GM12873 (cell line): ENCODE results near the gene GPR158.

ENCODE experiments used
- TF ChIP-seq, protein P1 (sequence below): IDR thresholded peaks from 2 replicates; pipeline ENCODE4 v1.5.1; 2012; ENCODE audit warnings: low read depth, mild to moderate bottlenecking, moderate library complexity, low read length, control low read depth; ENCODE audit not compliant: insufficient read depth; ENCODE audit errors: missing control alignments

GPR158 gene

DNA sequence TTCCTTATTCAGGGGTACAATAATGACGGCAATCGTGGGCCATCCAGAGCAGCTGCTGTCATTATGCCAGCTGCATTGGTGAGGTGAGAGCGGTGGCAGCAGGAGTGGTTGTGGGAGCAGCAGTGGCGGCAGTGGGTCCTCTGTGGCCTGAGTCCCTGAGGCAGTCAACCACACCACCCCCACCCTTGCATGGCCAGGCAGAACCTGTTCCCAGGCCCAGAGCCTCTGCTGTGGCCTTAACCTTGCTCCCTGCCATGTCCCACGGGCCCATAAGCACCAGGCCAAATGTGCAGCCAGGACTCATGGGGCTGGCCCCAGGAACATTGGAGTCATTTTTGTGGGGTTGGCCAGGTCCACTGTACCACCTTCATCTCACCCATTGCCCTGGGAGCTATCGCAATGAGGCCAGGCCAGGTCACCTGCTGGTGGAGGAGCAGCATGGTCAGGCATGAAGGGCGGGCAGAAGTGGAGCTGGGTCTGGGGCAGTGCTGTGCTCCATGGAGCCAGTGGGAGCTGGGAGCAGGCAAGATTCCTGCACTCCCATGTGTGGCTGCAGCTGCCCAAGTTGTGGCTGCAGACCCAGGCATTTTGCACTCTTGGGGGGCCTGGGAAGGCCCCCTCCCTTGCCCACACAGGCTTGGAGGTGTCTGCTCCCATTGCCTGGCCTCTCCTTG lies 213.5 kb downstream of the GPR158 start:
- TF ChIP-seq, protein P1, sequence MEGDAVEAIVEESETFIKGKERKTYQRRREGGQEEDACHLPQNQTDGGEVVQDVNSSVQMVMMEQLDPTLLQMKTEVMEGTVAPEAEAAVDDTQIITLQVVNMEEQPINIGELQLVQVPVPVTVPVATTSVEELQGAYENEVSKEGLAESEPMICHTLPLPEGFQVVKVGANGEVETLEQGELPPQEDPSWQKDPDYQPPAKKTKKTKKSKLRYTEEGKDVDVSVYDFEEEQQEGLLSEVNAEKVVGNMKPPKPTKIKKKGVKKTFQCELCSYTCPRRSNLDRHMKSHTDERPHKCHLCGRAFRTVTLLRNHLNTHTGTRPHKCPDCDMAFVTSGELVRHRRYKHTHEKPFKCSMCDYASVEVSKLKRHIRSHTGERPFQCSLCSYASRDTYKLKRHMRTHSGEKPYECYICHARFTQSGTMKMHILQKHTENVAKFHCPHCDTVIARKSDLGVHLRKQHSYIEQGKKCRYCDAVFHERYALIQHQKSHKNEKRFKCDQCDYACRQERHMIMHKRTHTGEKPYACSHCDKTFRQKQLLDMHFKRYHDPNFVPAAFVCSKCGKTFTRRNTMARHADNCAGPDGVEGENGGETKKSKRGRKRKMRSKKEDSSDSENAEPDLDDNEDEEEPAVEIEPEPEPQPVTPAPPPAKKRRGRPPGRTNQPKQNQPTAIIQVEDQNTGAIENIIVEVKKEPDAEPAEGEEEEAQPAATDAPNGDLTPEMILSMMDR = no peak

DNA sequence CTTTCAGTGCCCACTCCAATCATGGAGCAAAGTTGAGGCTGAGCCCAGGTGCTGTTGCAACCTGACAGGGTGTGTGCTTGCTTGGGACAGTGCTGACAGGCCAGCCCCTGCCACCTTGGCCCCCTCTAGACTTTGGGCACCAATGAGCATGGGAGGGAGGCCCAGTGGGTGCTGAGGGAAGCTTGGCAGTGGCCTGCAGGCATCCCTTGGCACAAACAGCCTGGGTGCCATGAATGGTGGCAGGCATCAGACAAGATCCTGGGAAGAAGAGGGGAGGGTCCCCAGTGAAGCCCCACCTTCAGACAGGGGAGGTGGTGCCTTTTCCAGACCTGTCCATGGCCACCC lies 214.0 kb downstream of the GPR158 start:
- TF ChIP-seq, protein P1 = no peak

DNA sequence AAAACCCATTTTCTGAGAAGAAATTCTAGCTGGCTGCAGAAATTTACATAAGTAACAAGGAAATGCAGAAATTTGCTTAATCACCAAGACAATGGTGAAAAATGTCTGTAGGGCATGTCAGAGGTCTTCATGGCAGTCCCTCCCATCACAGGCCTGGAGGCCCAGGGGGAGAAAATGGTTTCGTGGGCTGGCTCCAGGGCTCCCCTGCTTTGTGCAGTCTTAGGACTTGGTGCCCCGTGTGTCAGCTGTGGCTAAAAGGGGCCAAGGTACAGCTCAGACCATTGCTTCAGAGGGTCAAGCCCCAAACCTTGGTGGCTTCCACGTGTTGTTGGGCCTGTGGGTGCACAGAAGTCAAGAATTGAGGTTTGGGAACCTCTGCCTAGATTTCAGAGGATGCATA lies 215.9 kb downstream of the GPR158 start:
- TF ChIP-seq, protein P1 = no peak

DNA sequence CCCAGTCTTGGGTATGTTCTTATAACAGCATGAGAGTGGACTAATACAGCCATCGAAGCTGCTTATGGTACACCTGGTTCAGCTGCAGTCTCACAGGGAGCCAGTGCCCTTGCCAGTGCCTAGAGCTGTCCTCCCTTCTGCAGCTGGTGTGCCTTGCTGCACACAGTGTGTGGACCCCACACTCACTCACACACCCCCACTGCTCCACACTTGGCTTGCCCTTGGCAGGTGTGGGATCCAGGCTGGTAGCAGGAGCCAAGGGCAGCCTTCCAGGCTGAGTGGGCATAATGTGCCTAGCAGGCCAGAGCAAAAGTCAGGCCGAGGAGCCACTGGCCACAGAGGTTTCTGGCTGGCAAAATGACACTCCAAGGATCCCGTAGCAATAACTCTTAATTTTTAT lies 217.3 kb downstream of the GPR158 start:
- TF ChIP-seq, protein P1 = no peak

DNA sequence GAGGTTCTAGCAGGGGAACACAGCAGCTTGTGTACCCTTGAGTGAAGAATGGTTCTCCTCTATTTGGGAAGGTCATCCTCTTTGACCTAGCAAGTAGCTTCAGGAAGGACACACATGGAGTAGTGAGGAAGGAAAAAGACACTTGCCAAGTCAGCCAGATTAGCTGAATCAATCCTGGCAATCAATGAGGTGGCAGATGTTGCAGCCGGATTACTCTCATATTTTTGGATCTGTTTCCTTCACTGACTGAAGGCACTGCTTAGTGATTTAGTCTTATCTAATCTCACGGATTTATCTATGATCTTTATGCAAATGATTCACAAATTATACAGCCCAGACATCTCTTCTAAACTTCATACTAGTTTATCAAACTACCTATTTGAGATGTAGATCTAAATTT lies 218.8 kb downstream of the GPR158 start:
- TF ChIP-seq, protein P1 = no peak

DNA sequence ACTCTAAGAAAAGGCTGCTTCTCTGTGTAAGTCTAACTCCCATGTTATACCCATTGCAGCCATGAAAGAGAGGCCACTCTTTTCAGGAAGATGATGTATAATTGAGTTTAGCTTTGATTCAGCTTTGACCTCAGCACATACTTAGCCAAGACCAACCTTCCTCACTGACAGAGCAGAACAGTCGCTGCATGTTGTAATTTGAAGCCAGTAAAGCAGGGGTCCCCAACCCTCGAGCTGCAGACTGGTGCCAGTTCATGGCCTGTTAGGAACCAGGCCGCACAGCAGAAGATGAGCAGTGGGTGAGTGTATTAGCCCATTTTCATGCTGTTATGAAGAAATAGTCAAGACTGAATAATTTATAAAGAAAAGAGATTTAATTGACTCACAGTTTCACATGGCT lies 223.9 kb downstream of the GPR158 start:
- TF ChIP-seq, protein P1 = no peak

DNA sequence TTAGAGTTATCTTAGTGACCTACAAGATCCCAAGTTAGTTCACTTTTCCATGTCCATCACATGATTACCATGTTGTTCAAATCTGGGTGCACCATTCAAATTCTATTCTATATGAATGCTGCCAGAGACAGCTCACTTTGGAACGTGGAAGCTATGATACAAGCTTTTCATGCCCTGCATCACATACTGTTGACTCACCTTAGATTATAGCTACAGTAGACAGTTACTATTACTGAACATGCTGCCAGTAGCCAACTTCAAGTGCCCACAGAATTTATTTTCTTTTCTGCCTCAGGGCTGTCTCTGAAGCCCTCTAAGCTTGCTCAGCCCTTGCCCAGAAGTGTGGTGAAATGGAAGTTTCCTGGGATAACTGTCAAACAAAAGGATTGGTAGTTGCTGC lies 231.1 kb downstream of the GPR158 start:
- TF ChIP-seq, protein P1 = no peak
